HCT116 (cell line): Measurements from ENCODE around the gene RBCK1. TPM values are rescaled to one million over a fixed set of nuclear protein-coding genes. Genes with fewer than 3 reads are reported as not detected.

Source experiments
- ATAC-seq: fragments of 200-7000 bp; cut with Tn5 transposase; 2 replicates; pipeline ENCODE4 v1.9.1; 2020; ENCODE audit warnings: mild to moderate bottlenecking, moderate library complexity
- BruUV-seq: library from RNA; stranded (reverse); fragments of 400-500 nt; replicated peaks from 2 replicates; lab custom pipeline; 2021; lab: Mats Ljungman, UMichigan
- CTCF ChIA-PET: fragments of 300-600 bp; sonication (Branson Sonifier 250); formaldehyde crosslinking; loops from one replicate; lab custom pipeline; 2021; ENCODE audit warnings: antibody characterized with exemption; lab: Charles Lee
- POLR2A ChIA-PET: fragments of 300-600, 350-600 bp; sonication (Branson Sonifier 250); formaldehyde crosslinking; loops from one replicate; lab custom pipeline; 2021; ENCODE audit warnings: antibody characterized with exemption; lab: Charles Lee
- RAD21 ChIA-PET, 2 experiments: fragments of 300-600 bp; sonication (Branson Sonifier 250); formaldehyde crosslinking; loops; one replicate each; lab custom pipeline; 2023; ENCODE audit warnings: low total read pairs in 2 of 2; ENCODE audit not compliant: uncharacterized antibody in 2 of 2, unreplicated experiment in 2 of 2, low non-redundant PET in 1 of 2; lab: Charles Lee
- DNase-seq: peaks from one replicate; pipeline ENCODE4 v3.0.0-alpha.2; 2010; ENCODE audit warnings: low read depth, low spot score
- H2AFZ ChIP-seq: fragments of 200-600 bp; shearing (Covaris generic), sonication (generic); 2 replicates; pipeline ENCODE4 v1.6.1; 2017; ENCODE audit warnings: low read depth, mixed run types, mixed read lengths, antibody characterized with exemption, low read length; ENCODE audit not compliant: poor library complexity, severe bottlenecking
- H3K27ac ChIP-seq: 2 replicates; pipeline ENCODE4 v1.5.1; 2012; ENCODE audit warnings: low read depth, low read length
- H3K27me3 ChIP-seq: fragments of 200-600 bp; sonication (generic); 2 replicates; pipeline ENCODE4 v1.6.1; 2016; ENCODE audit warnings: mixed run types, low read length, mixed read lengths; ENCODE audit not compliant: insufficient read depth
- H3K36me3 ChIP-seq, 2 experiments: fragments of 200-500 bp in 1 of 2; fragments of 200-600 bp in 1 of 2; sonication (Bioruptor generic) in 1 of 2; sonication (generic) in 1 of 2; 2 replicates each; pipeline versions ENCODE4 v1.5.1 to v1.6.1; 2014 to 2016; ENCODE audit warnings: low read length in 2 of 2, inconsistent platforms in 1 of 2, mixed read lengths in 1 of 2, mixed run types in 1 of 2; ENCODE audit not compliant: insufficient read depth in 2 of 2, control insufficient read depth in 1 of 2
- H3K4me1 ChIP-seq, 2 experiments: fragments of 200-600 bp in 1 of 2; sonication (generic) in 1 of 2; 2 replicates each; pipeline versions ENCODE4 v1.5.1 to v1.6.1; 2012 to 2017; ENCODE audit warnings: low read length in 2 of 2, inconsistent platforms in 1 of 2, mild to moderate bottlenecking in 1 of 2, mixed read lengths in 1 of 2, mixed run types in 1 of 2, moderate library complexity in 1 of 2; ENCODE audit not compliant: insufficient read depth in 2 of 2, control insufficient read depth in 1 of 2
- H3K4me2 ChIP-seq: fragments of 200-600 bp; sonication (generic); 2 replicates; pipeline ENCODE4 v1.6.1; 2017; ENCODE audit warnings: mixed run types, low read length, mixed read lengths
- H3K4me3 ChIP-seq, 2 experiments: fragments of 200-600 bp in 1 of 2; sonication (generic) in 1 of 2; replicated peaks in 1 of 2; 2 replicates each; pipeline ENCODE4 v1.5.1; 2011 to 2016; ENCODE audit warnings: low read length in 2 of 2, control low read depth in 1 of 2, low read depth in 1 of 2, mild to moderate bottlenecking in 1 of 2, mixed read lengths in 1 of 2, mixed run types in 1 of 2
- H3K79me2 ChIP-seq: fragments of 200-600 bp; sonication (generic); 2 replicates; pipeline ENCODE4 v1.6.1; 2017; ENCODE audit warnings: mild to moderate bottlenecking, mixed run types, low read length, moderate library complexity, mixed read lengths; ENCODE audit not compliant: insufficient read depth
- H3K9ac ChIP-seq: fragments of 200-600 bp; sonication (generic); 2 replicates; pipeline ENCODE4 v1.6.1; 2016; ENCODE audit warnings: low read length, mixed read lengths
- H3K9me2 ChIP-seq: fragments of 200-600 bp; sonication (generic), shearing (Covaris generic); 2 replicates; pipeline ENCODE4 v1.6.1; 2017; ENCODE audit warnings: mixed run types, mild to moderate bottlenecking, moderate library complexity; ENCODE audit not compliant: insufficient read depth
- H3K9me3 ChIP-seq, 2 experiments: fragments of 200-500 bp in 1 of 2; fragments of 200-600 bp in 1 of 2; sonication (Bioruptor generic) in 1 of 2; sonication (generic) in 1 of 2; 2 replicates each; pipeline ENCODE4 v1.6.1; 2014 to 2017; ENCODE audit warnings: low read length in 2 of 2, mixed read lengths in 2 of 2, inconsistent platforms in 1 of 2, low read depth in 1 of 2, mild to moderate bottlenecking in 1 of 2, mixed run types in 1 of 2, moderate library complexity in 1 of 2; ENCODE audit not compliant: control insufficient read depth in 1 of 2, insufficient read depth in 1 of 2
- H4K20me1 ChIP-seq: fragments of 200-600 bp; sonication (generic), shearing (Covaris generic); 2 replicates; pipeline ENCODE4 v1.6.1; 2017; ENCODE audit warnings: mixed run types, mild to moderate bottlenecking, moderate library complexity; ENCODE audit not compliant: insufficient read depth
- CBX3 ChIP-seq: IDR thresholded peaks from 2 replicates; pipeline ENCODE4 v1.6.1; 2012; ENCODE audit warnings: low read depth
- CEBPB ChIP-seq: IDR thresholded peaks from 2 replicates; pipeline ENCODE4 v1.6.1; 2012; ENCODE audit warnings: low read depth
- CTCF ChIP-seq, 3 experiments: fragments of 200-600 bp in 1 of 3; sonication (generic) in 1 of 3; IDR thresholded peaks in 2 of 3; conservative IDR thresholded peaks in 1 of 3; 2 replicates each; pipeline ENCODE4 v1.5.1; 2012 to 2017; ENCODE audit warnings: low read depth in 2 of 3, low read length in 2 of 3, antibody characterized with exemption in 1 of 3, borderline replicate concordance in 1 of 3, control low read depth in 1 of 3, mild to moderate bottlenecking in 1 of 3, mixed read lengths in 1 of 3, mixed run types in 1 of 3, moderate library complexity in 1 of 3; ENCODE audit not compliant: insufficient read depth in 1 of 3
- EGR1 ChIP-seq: IDR thresholded peaks from 2 replicates; pipeline ENCODE4 v1.6.1; 2012; ENCODE audit warnings: low read depth
- EZH2 ChIP-seq: fragments of 200-600 bp; sonication (generic); IDR thresholded peaks from 2 replicates; pipeline ENCODE4 v1.6.1; 2017; ENCODE audit warnings: antibody characterized with exemption, mixed run types
- POLR2A ChIP-seq: IDR thresholded peaks from 2 replicates; pipeline ENCODE4 v1.7.0; 2011; ENCODE audit warnings: borderline replicate concordance; ENCODE audit not compliant: insufficient read depth, insufficient read length; ENCODE audit errors: extremely low read depth
- POLR2AphosphoS5 ChIP-seq: IDR thresholded peaks from 2 replicates; pipeline ENCODE4 v1.6.1; 2011; ENCODE audit warnings: mild to moderate bottlenecking, low read depth, low read length, moderate library complexity
- RAD21 ChIP-seq: IDR thresholded peaks from 2 replicates; pipeline ENCODE4 v1.6.1; 2012; ENCODE audit warnings: low read depth, mild to moderate bottlenecking
- REST ChIP-seq: IDR thresholded peaks from 2 replicates; pipeline ENCODE4 v1.6.1; 2012; ENCODE audit warnings: low read depth
- SP1 ChIP-seq: IDR thresholded peaks from 2 replicates; pipeline ENCODE4 v1.6.1; 2012; ENCODE audit warnings: low read depth
- TCF7L2 ChIP-seq: IDR thresholded peaks from 2 replicates; pipeline ENCODE4 v1.7.0; 2011; ENCODE audit warnings: borderline replicate concordance, inconsistent platforms; ENCODE audit not compliant: insufficient read depth, insufficient read length; ENCODE audit errors: extremely low read depth
- ZBTB33 ChIP-seq: IDR thresholded peaks from 2 replicates; pipeline ENCODE4 v1.6.1; 2011; ENCODE audit warnings: mild to moderate bottlenecking, low read length, moderate library complexity; ENCODE audit not compliant: insufficient replicate concordance; ENCODE audit errors: extremely low read depth
- ZFX ChIP-seq: fragments of 450-650 bp; IDR thresholded peaks from 2 replicates; pipeline ENCODE4 v1.6.1; 2017
- intact Hi-C: fragments of 100-400 bp; cut with micrococcal nuclease; formaldehyde crosslinking; loops from 2 replicates; pipeline ENCODE4 v1.10.0; 2022
- total RNA-seq: library from RNA; stranded (reverse); gene quantifications from one replicate; pipeline ENCODE4 v1.2.1, GENCODE V29; 2021; ENCODE audit not compliant: unreplicated experiment

Gene RBCK1
- total RNA-seq, 1 experiment from 2014 or later: 180 TPM

- Histone ChIP-seq H3K9ac (no peak overlapping the region), H2AFZ (no peak overlapping the region), H3K4me1 (peaks cover 0 to 5% of the 10 kb centered on the region in 2 experiments; a peak in 1 of 4 replicates), H3K27me3 (no peaks in the 10 kb centered on the region), H3K9me2 (no peaks in the 10 kb centered on the region), H3K36me3 (peaks cover 2 to 21% of the 10 kb centered on the region in 2 experiments), H3K4me2 (no peak overlapping the region), H3K9me3 (no peaks in the 10 kb centered on the region), H3K27ac (no peak overlapping the region), H3K4me3 (no peak overlapping the region), H3K79me2 (no peaks in the 10 kb centered on the region), H4K20me1 (no peaks in the 10 kb centered on the region)
- ChIA-PET POLR2A (interaction anchor here (0.8 to 2.3 kb wide), 9 partner anchors 17 to 77 kb away, joined by 3 to 9 read pairs (median 3); partner anchors contain the start of genes RBCK1 and TRIB3), RAD21 (interaction anchor here in 1 of 2 experiments (0.6 to 1.0 kb wide), 2 partner anchors 49 to 69 kb away, joined by 3 to 4 read pairs; no protein-coding TSS in a partner anchor), CTCF (interaction anchor here (0.6 to 2.9 kb wide), 16 partner anchors 19 to 338 kb away, joined by 3 to 29 read pairs (median 4); partner anchors contain the start of gene SLC52A3)
- ATAC-seq (peak; percentile 89), DNase-seq (peak; percentile 69)
- TF ChIP-seq EZH2 (no peak), TCF7L2 (peak; percentile 30), CEBPB (no peak), ZFX (no peak), CTCF (IDR thresholded peaks at IDR 0.05 in 2 of 3, conservative IDR thresholded peaks at IDR 0.05 in 1 of 3; ENCODE audit: borderline replicate concordance in 1 of 3, insufficient read depth in 1 of 3, low read depth in 2 of 3, low read length in 2 of 3) (peak; percentile 83 to 99 (median 91)), ZBTB33 (no peak), SP1 (no peak), RAD21 (peak; percentile 86), REST (no peak), CBX3 (0 out of 2 replicates have a peak, but pooled peaks have one; percentile 26), POLR2AphosphoS5 (no peak; the same call in 1 of the 2 replicates), POLR2A (no peak), EGR1 (no peak)
- intact Hi-C loops: loop anchor here (1.0 to 2.0 kb wide), 2 partner anchors 68 to 77 kb away; no protein-coding TSS in a partner anchor
- no TSS peak for BruUV-seq
Observed at GRCh38 chr20:431012-431904, 23.2 kb downstream of the RBCK1 start.
